HTERT RPE-1 (cell line): ENCODE results near the gene GUCY2D.

ENCODE experiments used
- in situ Hi-C: fragments of 300-500 bp; cut with MboI; formaldehyde crosslinking; loops from 4 replicates; pipeline ENCODE4 v1.14.3; 2020; ENCODE audit warnings: low sequenced_read_pairs

GUCY2D gene

DNA sequence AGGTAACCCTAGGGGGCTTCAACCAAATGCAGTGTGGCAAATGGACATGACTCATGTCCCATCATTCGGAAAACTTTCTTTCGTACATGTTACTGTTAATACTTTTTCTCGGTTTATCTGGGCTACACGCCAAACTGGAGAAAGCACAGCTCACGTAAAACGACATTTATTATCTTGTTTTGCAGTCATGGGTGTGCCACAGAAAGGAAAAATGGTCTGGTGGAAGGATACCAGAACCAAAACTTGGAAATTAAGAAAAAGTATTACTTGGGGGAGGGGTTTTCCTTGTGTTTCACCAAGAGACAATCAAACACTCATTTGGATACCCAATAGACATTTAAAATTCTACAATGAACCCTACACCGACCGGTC, 60.0 kb downstream of the GUCY2D start:
- in situ Hi-C loops = no loop called here

DNA sequence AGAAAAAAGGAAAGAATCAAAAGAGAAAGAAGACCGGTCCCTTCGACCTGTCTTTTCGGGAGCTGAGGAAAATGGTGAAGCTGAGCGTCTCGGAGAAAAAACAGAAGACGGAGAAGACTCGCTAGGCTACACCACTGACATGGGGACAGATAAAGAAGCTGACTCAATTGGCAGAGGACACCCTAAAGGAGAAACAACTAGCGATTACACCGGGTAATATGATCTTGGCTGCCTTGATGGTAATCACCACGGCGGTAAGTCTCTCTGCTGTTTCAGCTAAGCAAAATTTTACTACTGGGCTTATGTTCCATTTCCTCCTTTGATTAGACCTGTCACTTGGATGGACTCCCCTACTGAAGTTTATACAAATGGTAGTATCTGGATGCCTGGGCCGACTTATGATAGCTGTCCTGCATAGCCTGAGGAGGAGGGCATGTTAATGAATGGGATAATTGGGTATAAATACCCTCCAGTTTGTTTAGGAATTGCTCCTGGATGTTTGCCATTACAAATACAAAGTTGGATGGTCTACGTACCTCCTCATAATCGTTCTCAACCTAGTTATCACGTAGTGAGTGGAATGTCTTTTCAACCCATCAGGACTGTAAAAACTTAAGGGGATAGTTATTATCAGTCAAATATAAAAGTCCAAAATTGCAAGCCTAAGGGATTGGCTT, 60.5 kb downstream of the GUCY2D start:
- in situ Hi-C loops = no loop called here

- in situ Hi-C loops = no loop called here
Observed at GRCh38 chr17:8063761-8064534, 61.5 kb downstream of the GUCY2D start.

GRCh38 chr17:8064561-8065019, 62.2 kb downstream of the GUCY2D start:
- in situ Hi-C loops = no loop called here

DNA sequence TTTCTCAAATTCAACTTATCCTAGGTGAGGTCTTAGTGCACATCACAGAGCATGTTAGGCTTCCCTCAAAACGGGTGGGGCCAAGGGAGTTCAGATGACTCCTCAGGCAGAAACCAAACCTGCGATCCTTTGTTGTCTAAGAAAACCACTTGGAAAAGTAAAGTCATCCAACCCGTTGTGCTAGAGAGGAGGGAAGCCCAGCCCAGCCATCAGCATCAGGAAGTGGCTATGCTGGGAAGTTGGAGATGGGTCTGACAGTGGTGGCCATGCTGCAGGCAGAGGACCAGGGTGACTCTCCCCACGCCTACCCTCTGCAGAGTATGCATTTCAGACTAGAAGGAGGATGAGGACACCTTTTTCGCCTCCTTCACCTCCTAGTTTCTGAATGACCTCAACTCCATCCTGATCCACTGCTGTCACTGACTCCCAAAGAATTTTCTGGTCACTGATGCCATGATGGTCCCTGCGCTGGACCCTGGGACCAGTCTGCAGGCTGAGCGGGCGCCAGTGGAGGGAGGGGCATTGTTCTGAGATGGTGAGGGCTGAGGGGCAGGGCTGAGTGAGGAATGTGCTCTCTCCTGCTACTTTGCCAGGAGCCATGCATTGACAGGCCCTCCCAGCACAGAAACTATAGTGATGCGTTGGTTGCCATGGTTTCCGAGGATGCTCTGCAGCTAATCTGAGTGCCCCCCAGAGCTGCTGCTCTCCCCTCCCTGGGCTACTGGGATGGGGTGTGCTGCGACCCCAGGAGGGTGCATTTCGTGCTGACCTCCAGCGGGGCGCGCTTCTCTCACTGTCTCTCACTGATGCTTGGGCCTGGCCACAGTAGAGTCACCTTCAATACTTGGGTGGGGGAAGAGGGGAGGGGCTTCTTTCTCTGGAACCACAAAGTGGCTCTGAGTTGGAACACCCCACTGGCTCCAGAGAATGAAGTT, 64.7 kb downstream of the GUCY2D start:
- in situ Hi-C loops = no loop called here

DNA sequence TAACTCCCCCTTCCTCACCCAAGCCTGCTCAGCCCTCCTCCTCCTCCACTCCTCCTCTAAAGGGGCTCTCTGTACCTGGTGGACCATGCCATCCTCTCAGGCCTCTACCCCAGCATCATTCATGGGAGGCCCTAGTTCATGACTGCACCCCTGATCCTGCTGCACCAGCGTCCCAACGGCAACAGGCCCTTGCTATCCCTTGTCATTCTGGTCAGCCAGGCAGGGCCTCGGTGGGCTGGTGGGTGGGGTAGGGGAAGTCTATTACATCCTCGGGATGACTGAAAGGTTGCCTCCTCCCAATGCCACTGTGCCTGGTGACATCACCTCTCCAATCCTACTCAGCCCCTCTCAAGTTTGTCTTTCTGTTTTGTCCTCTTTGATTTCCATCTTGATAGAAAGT, 65.4 kb downstream of the GUCY2D start:
- in situ Hi-C loops = no loop called here

- in situ Hi-C loops = no loop called here
Observed at GRCh38 chr17:8068736-8069586, 66.5 kb downstream of the GUCY2D start.

GRCh38 chr17:8069587-8069860, 67.1 kb downstream of the GUCY2D start:
- in situ Hi-C loops = no loop called here
